CD14-positive monocyte (primary cell): ENCODE data around the gene BET1. TPM values are rescaled to one million over a fixed set of nuclear protein-coding genes. Genes with fewer than 3 reads are reported as not detected.

Source experiments
- DNase-seq, 3 donors: peaks; one replicate each; pipeline ENCODE4 v3.0.0-alpha.2; 2011 to 2022
- H2AFZ ChIP-seq: 2 replicates; pipeline ENCODE4 v1.6.0; 2012; ENCODE audit warnings: mild to moderate bottlenecking, low read depth, low read length, inconsistent platforms; ENCODE audit not compliant: insufficient read depth, poor library complexity, severe bottlenecking
- H3K27ac ChIP-seq, 2 donors: 1 replicate in 1 of 2; 2 replicates in 1 of 2; pipeline ENCODE4 v1.5.1; 2012 to 2013; ENCODE audit warnings: low read length in 2 of 2, control low read depth in 1 of 2, inconsistent platforms in 1 of 2, low read depth in 1 of 2, mild to moderate bottlenecking in 1 of 2
- H3K27me3 ChIP-seq, 2 donors: one replicate each; pipeline versions ENCODE4 v1.6.0 to v1.6.1; 2011 to 2013; ENCODE audit warnings: low read length in 2 of 2; ENCODE audit not compliant: control insufficient read depth in 2 of 2, insufficient read depth in 2 of 2
- H3K36me3 ChIP-seq, 2 donors: replicated peaks in 1 of 2; 1 replicate in 1 of 2; 2 replicates in 1 of 2; pipeline versions ENCODE4 v1.5.1 to v1.6.1; 2012 to 2013; ENCODE audit warnings: low read length in 2 of 2, control low read depth in 1 of 2, inconsistent platforms in 1 of 2, mild to moderate bottlenecking in 1 of 2; ENCODE audit not compliant: insufficient read depth in 2 of 2, control insufficient read depth in 1 of 2
- H3K4me1 ChIP-seq, 2 donors: 1 replicate in 1 of 2; 2 replicates in 1 of 2; pipeline versions ENCODE4 v1.5.1 to v1.6.1; 2012 to 2013; ENCODE audit warnings: low read length in 2 of 2, control low read depth in 1 of 2, inconsistent platforms in 1 of 2, mild to moderate bottlenecking in 1 of 2, moderate library complexity in 1 of 2; ENCODE audit not compliant: insufficient read depth in 2 of 2, control insufficient read depth in 1 of 2
- H3K4me2 ChIP-seq: replicated peaks from 2 replicates; pipeline ENCODE3; 2012; ENCODE audit warnings: low read length, moderate library complexity, mild to moderate bottlenecking; ENCODE audit not compliant: poor library complexity, severe bottlenecking; ENCODE audit errors: extremely low read depth
- H3K4me3 ChIP-seq, 3 experiments: fragments of 200-600 bp in 1 of 3; sonication (generic) in 1 of 3; replicated peaks in 1 of 3; 1 replicate in 2 of 3; 2 replicates in 1 of 3; pipeline ENCODE4 v1.5.1; 2011 to 2013; ENCODE audit warnings: low read length in 3 of 3, mild to moderate bottlenecking in 3 of 3, control low read depth in 2 of 3, low read depth in 2 of 3, inconsistent platforms in 1 of 3, moderate library complexity in 1 of 3
- H3K79me2 ChIP-seq: 2 replicates; pipeline ENCODE4 v1.6.0; 2012; ENCODE audit warnings: mild to moderate bottlenecking, control low read depth, inconsistent platforms, low read length, moderate library complexity; ENCODE audit not compliant: insufficient read depth
- H3K9ac ChIP-seq: 2 replicates; pipeline ENCODE4 v1.6.0; 2017; ENCODE audit warnings: low read length, mild to moderate bottlenecking; ENCODE audit not compliant: insufficient read depth, poor library complexity, severe bottlenecking
- H3K9me3 ChIP-seq, 2 donors: replicated peaks in 1 of 2; 1 replicate in 1 of 2; 2 replicates in 1 of 2; pipeline versions ENCODE4 v1.5.1 to v1.6.1; 2012 to 2013; ENCODE audit warnings: low read length in 2 of 2, control low read depth in 1 of 2; ENCODE audit not compliant: control insufficient read depth in 1 of 2, insufficient read depth in 1 of 2
- H4K20me1 ChIP-seq: 2 replicates; pipeline ENCODE4 v1.6.0; 2012; ENCODE audit warnings: mild to moderate bottlenecking, low read length, control low read depth, moderate library complexity; ENCODE audit not compliant: insufficient read depth
- H3K27ac Mint-ChIP-seq, 7 donors: one replicate each; pipeline ENCODE4 v1.8.0; 2020; ENCODE audit warnings: mild to moderate bottlenecking in 7 of 7, mixed read lengths in 7 of 7, moderate library complexity in 6 of 7, inconsistent platforms in 2 of 7
- H3K27me3 Mint-ChIP-seq, 3 donors: one replicate each; pipeline ENCODE4 v1.8.0; 2021 to 2022; ENCODE audit warnings: low read depth in 3 of 3, mild to moderate bottlenecking in 3 of 3, mixed read lengths in 3 of 3, moderate library complexity in 3 of 3, inconsistent platforms in 1 of 3
- H3K36me3 Mint-ChIP-seq, 2 donors: one replicate each; pipeline ENCODE4 v1.8.0; 2020; ENCODE audit warnings: mixed read lengths in 2 of 2, inconsistent platforms in 1 of 2, mild to moderate bottlenecking in 1 of 2
- H3K4me1 Mint-ChIP-seq: one replicate; pipeline ENCODE4 v1.8.0; 2020; ENCODE audit warnings: mild to moderate bottlenecking, mixed read lengths
- H3K4me3 Mint-ChIP-seq, 2 donors: one replicate each; pipeline ENCODE4 v1.8.0; 2020; ENCODE audit warnings: mild to moderate bottlenecking in 2 of 2, mixed read lengths in 2 of 2, moderate library complexity in 1 of 2
- H3K9me3 Mint-ChIP-seq, 7 donors: one replicate each; pipeline ENCODE4 v1.8.0; 2020 to 2022; ENCODE audit warnings: mixed read lengths in 7 of 7, mild to moderate bottlenecking in 6 of 7, moderate library complexity in 6 of 7, inconsistent platforms in 2 of 7
- WGBS: methylation state at CpG from one replicate; pipeline ENCODE4 v1.1.5; 2013; ENCODE audit warnings: missing lambda C conversion rate; ENCODE audit not compliant: insufficient coverage; 5-methylcytosine and 5-hydroxymethylcytosine counted together
- intact Hi-C, 2 donors: fragments of 100-400 bp; cut with micrococcal nuclease; formaldehyde crosslinking; loops; one replicate each; pipeline versions ENCODE4 v1.15.0 to v1.15.1; 2023
- polyA plus RNA-seq, 3 donors: library from polyadenylated mRNA; depleted of rRNA in 1 of 3; unstranded in 2 of 3; stranded (reverse) in 1 of 3; fragments of 300-500 nt in 2 of 3; fragments of >200 nt in 1 of 3; fragmentation: Illumina TruSeq in 2 of 3; gene quantifications; 1 replicate in 2 of 3; 2 replicates in 1 of 3; pipeline ENCODE4 v1.2.3, GENCODE V29; 2012 to 2021
- TF ChIP-seq, protein P1 (sequence below): fragments of 200-600 bp; IDR thresholded peaks from one replicate; pipeline ENCODE4 v1.8.0; 2022; ENCODE audit warnings: antibody characterized with exemption, mild to moderate bottlenecking

BET1 gene
- polyA plus RNA-seq, 3 donors, result 5.4 to 14.1 (median 8.2) TPM

DNA sequence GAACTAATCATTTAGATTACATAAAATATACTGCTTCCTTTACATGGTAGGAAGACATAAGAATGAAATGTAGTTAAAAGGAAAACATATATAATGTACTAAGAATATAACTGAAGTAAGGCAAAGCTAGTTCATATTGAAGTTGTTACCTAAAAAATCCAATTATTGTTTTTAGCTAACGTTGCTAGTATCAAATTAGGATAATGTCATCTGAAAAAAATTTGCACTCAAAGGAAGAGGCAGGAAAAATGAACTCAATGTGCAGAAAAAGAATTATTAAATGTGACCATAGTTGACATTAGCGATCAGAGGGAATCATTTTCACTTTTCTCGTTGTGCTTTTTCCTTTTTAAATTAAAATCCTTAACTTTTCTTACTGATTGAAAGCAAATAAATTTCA, 1.6 kb upstream of the BET1 start:
- no peak overlapping the region for H3K4me3 ChIP-seq
- Mint-ChIP-seq H3K27ac (no peak overlapping the region), H3K4me3 (no peak overlapping the region), H3K4me1 (peaks cover 23% of the 10 kb centered on the region), H3K9me3 (no peaks in the 10 kb centered on the region), H3K27me3 (peaks cover 4 to 23% (median 17%) of the 10 kb centered on the region in 3 donors), H3K36me3 (peaks cover 1 to 3% of the 10 kb centered on the region in 2 donors)
- TF ChIP-seq, protein P1, sequence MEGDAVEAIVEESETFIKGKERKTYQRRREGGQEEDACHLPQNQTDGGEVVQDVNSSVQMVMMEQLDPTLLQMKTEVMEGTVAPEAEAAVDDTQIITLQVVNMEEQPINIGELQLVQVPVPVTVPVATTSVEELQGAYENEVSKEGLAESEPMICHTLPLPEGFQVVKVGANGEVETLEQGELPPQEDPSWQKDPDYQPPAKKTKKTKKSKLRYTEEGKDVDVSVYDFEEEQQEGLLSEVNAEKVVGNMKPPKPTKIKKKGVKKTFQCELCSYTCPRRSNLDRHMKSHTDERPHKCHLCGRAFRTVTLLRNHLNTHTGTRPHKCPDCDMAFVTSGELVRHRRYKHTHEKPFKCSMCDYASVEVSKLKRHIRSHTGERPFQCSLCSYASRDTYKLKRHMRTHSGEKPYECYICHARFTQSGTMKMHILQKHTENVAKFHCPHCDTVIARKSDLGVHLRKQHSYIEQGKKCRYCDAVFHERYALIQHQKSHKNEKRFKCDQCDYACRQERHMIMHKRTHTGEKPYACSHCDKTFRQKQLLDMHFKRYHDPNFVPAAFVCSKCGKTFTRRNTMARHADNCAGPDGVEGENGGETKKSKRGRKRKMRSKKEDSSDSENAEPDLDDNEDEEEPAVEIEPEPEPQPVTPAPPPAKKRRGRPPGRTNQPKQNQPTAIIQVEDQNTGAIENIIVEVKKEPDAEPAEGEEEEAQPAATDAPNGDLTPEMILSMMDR, result no peak
- no peaks in the 10 kb centered on the region for H3K9me3 ChIP-seq
- H3K27me3 ChIP-seq, result peaks cover 16 to 26% of the 10 kb centered on the region in 2 donors
- no CpG with 5 or more reads among the region's 3 CpGs for WGBS
- DNase-seq, result no peak
- peaks cover 33% of the 10 kb centered on the region for H3K79me2 ChIP-seq
- peaks cover 14 to 21% of the 10 kb centered on the region in 2 donors for H3K4me1 ChIP-seq
- no peaks in the 10 kb centered on the region for H4K20me1 ChIP-seq
- no peak overlapping the region for H3K4me2 ChIP-seq
- H3K36me3 ChIP-seq, result no peaks in the 10 kb centered on the region
- intact Hi-C loops, result loop anchor here in 1 of 2 donors (10.0 kb wide), 1 partner anchor 59 kb away; no protein-coding TSS in a partner anchor
- no peak overlapping the region for H3K27ac ChIP-seq
- H3K9ac ChIP-seq, result no peak overlapping the region
- no peak overlapping the region for H2AFZ ChIP-seq

DNA sequence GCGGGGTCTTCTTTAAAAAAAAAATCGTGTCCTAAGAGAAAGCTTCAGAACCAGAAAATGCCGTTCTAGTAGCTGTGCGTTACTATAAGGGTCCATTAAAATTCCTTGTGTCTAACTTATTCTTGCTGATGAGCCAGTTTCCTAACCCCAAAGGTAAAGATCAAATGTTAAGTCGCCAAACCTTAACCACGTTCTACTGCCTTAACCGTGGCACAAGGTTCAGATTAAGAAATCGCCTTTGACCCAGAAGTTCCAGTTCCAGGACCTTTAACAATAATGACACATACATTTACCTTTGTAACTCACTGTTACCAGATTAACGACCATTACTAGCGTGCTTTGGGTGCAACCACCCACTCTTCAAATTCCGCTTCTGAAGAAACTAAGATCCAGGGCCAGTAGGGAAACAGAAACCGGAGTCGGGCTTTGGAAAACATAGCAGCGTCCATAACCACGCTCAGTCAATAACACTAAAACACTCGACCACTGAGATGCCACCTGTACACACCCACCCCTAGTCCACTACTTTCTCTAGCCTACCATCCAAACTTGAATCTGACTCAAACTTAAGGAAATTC, 620 bp downstream of the BET1 start:
- no peaks in the 10 kb centered on the region for H3K9me3 Mint-ChIP-seq
- WGBS, result 12% methylated on average over 15 of the region's 16 CpGs

More for the DNA sequence above, 620 bp downstream of the BET1 start:
- Histone ChIP-seq H2AFZ (peak overlapping the region; percentile 96), H3K9ac (peak overlapping the region; percentile 87), H3K9me3 (no peaks in the 10 kb centered on the region), H3K36me3 (peaks cover 0 to 3% of the 10 kb centered on the region in 2 donors), H3K4me3 (peak overlapping the region; percentile 61 to 98 (median 84)), H3K27ac (peak overlapping the region; percentile 77 to 93), H3K4me1 (peaks cover 14 to 21% of the 10 kb centered on the region in 2 donors), H3K79me2 (peaks cover 34% of the 10 kb centered on the region), H3K27me3 (peaks cover 16 to 26% of the 10 kb centered on the region in 2 donors), H3K4me2 (peak overlapping the region; percentile 76), H4K20me1 (no peaks in the 10 kb centered on the region)
- intact Hi-C loops, result loop anchor here in 1 of 2 donors (10.0 kb wide), 1 partner anchor 61 kb away; no protein-coding TSS in a partner anchor
- peaks cover 4 to 20% (median 17%) of the 10 kb centered on the region in 3 donors for H3K27me3 Mint-ChIP-seq
- peak overlapping the region; percentile 95 to 100 (median 99) for H3K27ac Mint-ChIP-seq
- H3K4me3 Mint-ChIP-seq, result peak overlapping the region; percentile 99
- DNase-seq, result peak; percentile 7 to 20 (median 15)
- H3K4me1 Mint-ChIP-seq, result peaks cover 25% of the 10 kb centered on the region
- TF ChIP-seq, protein P1, result no peak
- peaks cover 8 to 11% of the 10 kb centered on the region in 2 donors for H3K36me3 Mint-ChIP-seq
